GM23338 (cell line): ENCODE data around the gene PRCC. TPM values are rescaled to one million over a fixed set of nuclear protein-coding genes. Genes with fewer than 3 reads are reported as not detected.
A peak's percentile ranks its signal among the peaks of the same experiment; 100 is the strongest.

Experiments used
- ATAC-seq: fragments of 200-7000 bp; cut with Tn5 transposase; 3 replicates; pipeline ENCODE4 v1.9.1; 2020
- DNase-seq: peaks from one replicate; pipeline ENCODE4 v3.0.0-alpha.2; 2015; ENCODE audit warnings: low spot score
- H2AFZ ChIP-seq: fragments of 200-600 bp; sonication (generic); 2 replicates; pipeline ENCODE4 v1.8.0; 2016; ENCODE audit warnings: antibody characterized with exemption, mild to moderate bottlenecking, moderate library complexity
- H3F3A ChIP-seq: fragments of 200-600 bp; sonication (generic); replicated peaks from 2 replicates; pipeline ENCODE4 v1.8.0; 2017; ENCODE audit warnings: antibody characterized with exemption, mixed run types, low read depth
- H3K27ac ChIP-seq: fragments of 200-600 bp; sonication (generic); 2 replicates; pipeline ENCODE4 v1.6.1; 2016; ENCODE audit warnings: low read depth
- H3K27me3 ChIP-seq: fragments of 200-600 bp; sonication (generic); 2 replicates; pipeline ENCODE4 v1.8.0; 2016; ENCODE audit warnings: mild to moderate bottlenecking, mixed run types, moderate library complexity; ENCODE audit not compliant: insufficient read depth
- H3K36me3 ChIP-seq: fragments of 200-600 bp; sonication (generic); 2 replicates; pipeline ENCODE4 v1.8.0; 2016; ENCODE audit warnings: mild to moderate bottlenecking; ENCODE audit not compliant: insufficient read depth
- H3K4me1 ChIP-seq: fragments of 200-600 bp; sonication (generic); 2 replicates; pipeline ENCODE4 v1.8.0; 2016; ENCODE audit warnings: mild to moderate bottlenecking, moderate library complexity; ENCODE audit not compliant: insufficient read depth
- H3K4me2 ChIP-seq: fragments of 200-600 bp; sonication (generic); 2 replicates; pipeline ENCODE4 v1.7.1; 2017; ENCODE audit warnings: mixed run types
- H3K4me3 ChIP-seq: fragments of 200-600 bp; sonication (generic); 2 replicates; pipeline ENCODE4 v1.6.1; 2016; ENCODE audit warnings: mixed run types
- H3K79me2 ChIP-seq: fragments of 200-600 bp; sonication (generic); replicated peaks from 2 replicates; pipeline ENCODE4 v1.8.0; 2017; ENCODE audit warnings: mild to moderate bottlenecking; ENCODE audit not compliant: insufficient read depth
- H3K9me2 ChIP-seq: fragments of 200-600 bp; sonication (generic); 2 replicates; pipeline ENCODE4 v1.8.0; 2017; ENCODE audit not compliant: insufficient read depth
- H4K20me1 ChIP-seq: fragments of 200-600 bp; sonication (generic); replicated peaks from 2 replicates; pipeline ENCODE4 v1.8.0; 2017; ENCODE audit warnings: mild to moderate bottlenecking; ENCODE audit not compliant: insufficient read depth
- H3K27ac Mint-ChIP-seq: 2 replicates; pipeline ENCODE4 v1.8.0; 2020; ENCODE audit warnings: inconsistent platforms, mild to moderate bottlenecking, moderate library complexity, mixed read lengths
- H3K27me3 Mint-ChIP-seq: 3 replicates; pipeline ENCODE4 v1.8.0; 2022; ENCODE audit warnings: low read depth, mild to moderate bottlenecking, moderate library complexity, mixed read lengths, inconsistent platforms; ENCODE audit not compliant: insufficient read depth, poor library complexity
- H3K36me3 Mint-ChIP-seq: 3 replicates; pipeline ENCODE4 v1.8.0; 2021; ENCODE audit warnings: low read depth, mild to moderate bottlenecking, inconsistent platforms, moderate library complexity, mixed read lengths
- H3K4me1 Mint-ChIP-seq: 3 replicates; pipeline ENCODE4 v1.8.0; 2020; ENCODE audit warnings: mild to moderate bottlenecking, inconsistent platforms, mixed read lengths
- H3K4me3 Mint-ChIP-seq: 3 replicates; pipeline ENCODE4 v1.8.0; 2021; ENCODE audit warnings: moderate library complexity, mild to moderate bottlenecking, inconsistent platforms, mixed read lengths
- H3K9me3 Mint-ChIP-seq: 3 replicates; pipeline ENCODE4 v1.8.0; 2020; ENCODE audit warnings: moderate library complexity, mild to moderate bottlenecking, inconsistent platforms, mixed read lengths
- CREB1 ChIP-seq: fragments of 250-450 bp; sonication (Bioruptor Pico); IDR thresholded peaks from 2 replicates; pipeline ENCODE4 v1.5.0; 2020; ENCODE audit warnings: low read depth, mild to moderate bottlenecking, moderate library complexity
- EZH2 ChIP-seq: fragments of 200-600 bp; sonication (generic); IDR thresholded peaks from one replicate; pipeline ENCODE4 v1.8.0; 2017; ENCODE audit warnings: antibody characterized with exemption, mild to moderate bottlenecking, low read depth; ENCODE audit not compliant: unreplicated experiment
- STAT1 ChIP-seq: IDR thresholded peaks from one replicate; pipeline ENCODE4 v1.6.1; 2016; ENCODE audit warnings: antibody characterized with exemption; ENCODE audit not compliant: unreplicated experiment
- ZNF114 ChIP-seq: fragments of 250-450 bp; sonication (Bioruptor Pico); IDR thresholded peaks from 2 replicates; pipeline ENCODE4 v1.5.0; 2020; ENCODE audit warnings: mild to moderate bottlenecking, moderate library complexity
- polyA plus RNA-seq: library from polyadenylated mRNA; unstranded; fragments of >200 nt; fragmentation: Nextera tagmentation; extraction: Ambion mirVana; gene quantifications from 2 replicates; pipeline ENCODE4 v1.2.1, GENCODE V29; 2016
- total RNA-seq: library from RNA; depleted of rRNA; stranded (reverse); fragments of >200 nt; shearing (Covaris generic); gene quantifications from 2 replicates; pipeline ENCODE4 v1.2.3, GENCODE V29; 2014
- TF ChIP-seq, protein P1 (sequence below): IDR thresholded peaks from 2 replicates; pipeline ENCODE4 v1.6.1; 2016; ENCODE audit warnings: antibody characterized with exemption
- TF ChIP-seq, protein P2 (sequence below): fragments of 250-450 bp; sonication (Bioruptor Pico); IDR thresholded peaks from 2 replicates; pipeline ENCODE4 v1.5.0; 2020; ENCODE audit warnings: mild to moderate bottlenecking, moderate library complexity
- TF ChIP-seq, protein P3 (sequence below), 2 experiments: fragments of 200-600 bp in 1 of 2; sonication (generic) in 1 of 2; conservative IDR thresholded peaks; 2 replicates each; pipeline versions ENCODE4 v1.5.1 to v1.6.1; 2016 to 2017; ENCODE audit warnings: antibody characterized with exemption in 2 of 2, low read depth in 2 of 2, mild to moderate bottlenecking in 2 of 2, moderate library complexity in 1 of 2

The PRCC gene
- total and polyA plus RNA-seq, 2 experiments from 2014 or later, result 66.2 to 72.9 TPM

DNA sequence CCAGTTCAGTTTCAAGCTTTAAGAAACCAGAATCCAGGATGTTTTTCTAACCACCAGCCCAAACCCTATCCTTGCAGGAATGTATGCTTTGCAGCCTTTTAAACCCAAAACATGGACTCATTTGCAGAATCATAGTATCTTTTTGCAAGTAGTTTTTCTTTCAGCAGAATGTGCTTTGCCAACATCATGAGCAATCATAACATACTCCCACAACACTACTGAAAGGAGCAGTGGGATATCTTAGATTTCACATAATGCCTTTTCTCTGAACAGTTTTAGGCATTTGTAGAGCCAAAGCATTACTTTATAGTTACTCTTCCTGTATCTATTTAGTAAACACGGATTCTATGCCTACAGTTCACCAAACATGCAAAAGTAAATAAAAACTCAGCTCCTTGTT is 59.3 kb downstream of the PRCC start:
- peaks cover 5% of the 10 kb centered on the region for H3K27me3 Mint-ChIP-seq
- Histone ChIP-seq H3K4me3 (no peak overlapping the region), H3K27ac (no peak overlapping the region), H3K9me2 (no peaks in the 10 kb centered on the region), H3F3A (no peaks in the 10 kb centered on the region), H3K4me2 (no peak overlapping the region), H3K4me1 (no peaks in the 10 kb centered on the region), H3K27me3 (peaks cover 6% of the 10 kb centered on the region; the same call in 1 of the 2 replicates), H2AFZ (no peak overlapping the region), H3K36me3 (no peaks in the 10 kb centered on the region), H3K79me2 (no peaks in the 10 kb centered on the region), H4K20me1 (no peaks in the 10 kb centered on the region)
- no peak overlapping the region for H3K27ac Mint-ChIP-seq
- H3K4me3 Mint-ChIP-seq, result no peak overlapping the region
- TF ChIP-seq ZNF114 (CRISPR knock-in tag) (no peak), STAT1 (no peak)
- TF ChIP-seq, protein P1, sequence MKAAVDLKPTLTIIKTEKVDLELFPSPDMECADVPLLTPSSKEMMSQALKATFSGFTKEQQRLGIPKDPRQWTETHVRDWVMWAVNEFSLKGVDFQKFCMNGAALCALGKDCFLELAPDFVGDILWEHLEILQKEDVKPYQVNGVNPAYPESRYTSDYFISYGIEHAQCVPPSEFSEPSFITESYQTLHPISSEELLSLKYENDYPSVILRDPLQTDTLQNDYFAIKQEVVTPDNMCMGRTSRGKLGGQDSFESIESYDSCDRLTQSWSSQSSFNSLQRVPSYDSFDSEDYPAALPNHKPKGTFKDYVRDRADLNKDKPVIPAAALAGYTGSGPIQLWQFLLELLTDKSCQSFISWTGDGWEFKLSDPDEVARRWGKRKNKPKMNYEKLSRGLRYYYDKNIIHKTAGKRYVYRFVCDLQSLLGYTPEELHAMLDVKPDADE, result no peak
- no peaks in the 10 kb centered on the region for H3K9me3 Mint-ChIP-seq
- no peaks in the 10 kb centered on the region for H3K4me1 Mint-ChIP-seq
- DNase-seq (no peak), ATAC-seq (no peak)
- H3K36me3 Mint-ChIP-seq, result no peaks in the 10 kb centered on the region

DNA sequence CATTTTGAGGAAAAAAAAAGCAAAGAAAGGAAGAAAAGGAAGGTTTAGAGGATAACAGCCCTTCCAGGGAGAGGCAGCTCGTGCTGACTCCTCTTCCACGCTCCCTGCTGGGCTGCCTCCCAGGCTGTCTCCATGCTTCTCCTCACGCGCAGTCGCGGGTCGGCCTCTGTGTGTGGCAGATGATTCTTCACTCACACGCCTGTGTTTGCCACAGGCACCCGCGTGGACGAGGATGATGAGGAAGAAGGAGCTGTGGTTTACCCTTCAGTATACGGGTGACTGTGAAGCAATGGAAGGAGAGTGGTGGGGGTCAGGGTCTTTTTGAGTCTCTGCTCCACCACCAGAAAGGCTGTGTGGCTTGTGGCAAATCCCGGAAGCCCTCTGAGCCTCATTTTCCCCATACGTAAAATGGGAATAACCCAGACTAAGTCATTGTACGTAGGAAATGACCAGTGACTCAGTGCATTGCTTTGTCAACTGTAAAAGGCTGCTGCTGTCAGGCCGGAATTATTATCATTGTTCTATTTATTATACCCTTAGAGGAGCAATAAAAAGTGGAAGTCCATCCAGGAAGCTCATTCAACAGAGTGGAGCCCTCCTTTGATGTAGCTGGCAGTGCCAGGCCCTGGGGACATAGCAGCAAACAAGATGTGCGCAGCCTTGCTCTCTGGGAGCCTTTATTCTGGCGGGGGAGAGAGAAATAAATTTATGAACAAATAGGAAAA is 61.2 kb downstream of the PRCC start:
- H3K36me3 ChIP-seq, result no peaks in the 10 kb centered on the region
- H3K27ac Mint-ChIP-seq, result no peak overlapping the region
- peak overlapping the region; percentile 1; the same call in 1 of the 2 replicates for H2AFZ ChIP-seq
- no peaks in the 10 kb centered on the region for H3K9me2 ChIP-seq
- H3K27ac ChIP-seq, result no peak overlapping the region
- no peaks in the 10 kb centered on the region for H3K4me1 ChIP-seq
- no peaks in the 10 kb centered on the region for H3K36me3 Mint-ChIP-seq
- DNase-seq (no peak), ATAC-seq (peak; percentile 44; the same call in 2 of the 3 replicates)
- no peak overlapping the region for H3K4me3 ChIP-seq
- no peaks in the 10 kb centered on the region for H3K4me1 Mint-ChIP-seq
- H3K27me3 Mint-ChIP-seq, result peaks cover 5% of the 10 kb centered on the region
- H3K4me2 ChIP-seq, result no peak overlapping the region
- H3F3A ChIP-seq, result no peaks in the 10 kb centered on the region
- H4K20me1 ChIP-seq, result no peaks in the 10 kb centered on the region
- no peaks in the 10 kb centered on the region for H3K9me3 Mint-ChIP-seq
- no peaks in the 10 kb centered on the region for H3K27me3 ChIP-seq
- no peak overlapping the region; the same call in 2 of the 3 replicates for H3K4me3 Mint-ChIP-seq
- H3K79me2 ChIP-seq, result no peaks in the 10 kb centered on the region
- TF ChIP-seq, protein P2, sequence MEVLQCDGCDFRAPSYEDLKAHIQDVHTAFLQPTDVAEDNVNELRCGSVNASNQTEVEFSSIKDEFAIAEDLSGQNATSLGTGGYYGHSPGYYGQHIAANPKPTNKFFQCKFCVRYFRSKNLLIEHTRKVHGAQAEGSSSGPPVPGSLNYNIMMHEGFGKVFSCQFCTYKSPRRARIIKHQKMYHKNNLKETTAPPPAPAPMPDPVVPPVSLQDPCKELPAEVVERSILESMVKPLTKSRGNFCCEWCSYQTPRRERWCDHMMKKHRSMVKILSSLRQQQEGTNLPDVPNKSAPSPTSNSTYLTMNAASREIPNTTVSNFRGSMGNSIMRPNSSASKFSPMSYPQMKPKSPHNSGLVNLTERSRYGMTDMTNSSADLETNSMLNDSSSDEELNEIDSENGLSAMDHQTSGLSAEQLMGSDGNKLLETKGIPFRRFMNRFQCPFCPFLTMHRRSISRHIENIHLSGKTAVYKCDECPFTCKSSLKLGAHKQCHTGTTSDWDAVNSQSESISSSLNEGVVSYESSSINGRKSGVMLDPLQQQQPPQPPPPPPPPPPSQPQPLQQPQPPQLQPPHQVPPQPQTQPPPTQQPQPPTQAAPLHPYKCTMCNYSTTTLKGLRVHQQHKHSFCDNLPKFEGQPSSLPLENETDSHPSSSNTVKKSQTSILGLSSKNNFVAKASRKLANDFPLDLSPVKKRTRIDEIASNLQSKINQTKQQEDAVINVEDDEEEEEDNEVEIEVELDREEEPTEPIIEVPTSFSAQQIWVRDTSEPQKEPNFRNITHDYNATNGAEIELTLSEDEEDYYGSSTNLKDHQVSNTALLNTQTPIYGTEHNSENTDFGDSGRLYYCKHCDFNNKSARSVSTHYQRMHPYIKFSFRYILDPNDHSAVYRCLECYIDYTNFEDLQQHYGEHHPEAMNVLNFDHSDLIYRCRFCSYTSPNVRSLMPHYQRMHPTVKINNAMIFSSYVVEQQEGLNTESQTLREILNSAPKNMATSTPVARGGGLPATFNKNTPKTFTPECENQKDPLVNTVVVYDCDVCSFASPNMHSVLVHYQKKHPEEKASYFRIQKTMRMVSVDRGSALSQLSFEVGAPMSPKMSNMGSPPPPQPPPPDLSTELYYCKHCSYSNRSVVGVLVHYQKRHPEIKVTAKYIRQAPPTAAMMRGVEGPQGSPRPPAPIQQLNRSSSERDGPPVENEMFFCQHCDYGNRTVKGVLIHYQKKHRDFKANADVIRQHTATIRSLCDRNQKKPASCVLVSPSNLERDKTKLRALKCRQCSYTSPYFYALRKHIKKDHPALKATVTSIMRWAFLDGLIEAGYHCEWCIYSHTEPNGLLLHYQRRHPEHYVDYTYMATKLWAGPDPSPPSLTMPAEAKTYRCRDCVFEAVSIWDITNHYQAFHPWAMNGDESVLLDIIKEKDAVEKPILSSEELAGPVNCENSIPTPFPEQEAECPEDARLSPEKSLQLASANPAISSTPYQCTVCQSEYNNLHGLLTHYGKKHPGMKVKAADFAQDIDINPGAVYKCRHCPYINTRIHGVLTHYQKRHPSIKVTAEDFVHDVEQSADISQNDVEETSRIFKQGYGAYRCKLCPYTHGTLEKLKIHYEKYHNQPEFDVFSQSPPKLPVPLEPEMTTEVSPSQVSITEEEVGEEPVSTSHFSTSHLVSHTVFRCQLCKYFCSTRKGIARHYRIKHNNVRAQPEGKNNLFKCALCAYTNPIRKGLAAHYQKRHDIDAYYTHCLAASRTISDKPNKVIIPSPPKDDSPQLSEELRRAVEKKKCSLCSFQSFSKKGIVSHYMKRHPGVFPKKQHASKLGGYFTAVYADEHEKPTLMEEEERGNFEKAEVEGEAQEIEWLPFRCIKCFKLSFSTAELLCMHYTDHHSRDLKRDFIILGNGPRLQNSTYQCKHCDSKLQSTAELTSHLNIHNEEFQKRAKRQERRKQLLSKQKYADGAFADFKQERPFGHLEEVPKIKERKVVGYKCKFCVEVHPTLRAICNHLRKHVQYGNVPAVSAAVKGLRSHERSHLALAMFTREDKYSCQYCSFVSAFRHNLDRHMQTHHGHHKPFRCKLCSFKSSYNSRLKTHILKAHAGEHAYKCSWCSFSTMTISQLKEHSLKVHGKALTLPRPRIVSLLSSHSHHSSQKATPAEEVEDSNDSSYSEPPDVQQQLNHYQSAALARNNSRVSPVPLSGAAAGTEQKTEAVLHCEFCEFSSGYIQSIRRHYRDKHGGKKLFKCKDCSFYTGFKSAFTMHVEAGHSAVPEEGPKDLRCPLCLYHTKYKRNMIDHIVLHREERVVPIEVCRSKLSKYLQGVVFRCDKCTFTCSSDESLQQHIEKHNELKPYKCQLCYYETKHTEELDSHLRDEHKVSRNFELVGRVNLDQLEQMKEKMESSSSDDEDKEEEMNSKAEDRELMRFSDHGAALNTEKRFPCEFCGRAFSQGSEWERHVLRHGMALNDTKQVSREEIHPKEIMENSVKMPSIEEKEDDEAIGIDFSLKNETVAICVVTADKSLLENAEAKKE (CRISPR knock-in tag), result no peak
- TF ChIP-seq, protein P3, sequence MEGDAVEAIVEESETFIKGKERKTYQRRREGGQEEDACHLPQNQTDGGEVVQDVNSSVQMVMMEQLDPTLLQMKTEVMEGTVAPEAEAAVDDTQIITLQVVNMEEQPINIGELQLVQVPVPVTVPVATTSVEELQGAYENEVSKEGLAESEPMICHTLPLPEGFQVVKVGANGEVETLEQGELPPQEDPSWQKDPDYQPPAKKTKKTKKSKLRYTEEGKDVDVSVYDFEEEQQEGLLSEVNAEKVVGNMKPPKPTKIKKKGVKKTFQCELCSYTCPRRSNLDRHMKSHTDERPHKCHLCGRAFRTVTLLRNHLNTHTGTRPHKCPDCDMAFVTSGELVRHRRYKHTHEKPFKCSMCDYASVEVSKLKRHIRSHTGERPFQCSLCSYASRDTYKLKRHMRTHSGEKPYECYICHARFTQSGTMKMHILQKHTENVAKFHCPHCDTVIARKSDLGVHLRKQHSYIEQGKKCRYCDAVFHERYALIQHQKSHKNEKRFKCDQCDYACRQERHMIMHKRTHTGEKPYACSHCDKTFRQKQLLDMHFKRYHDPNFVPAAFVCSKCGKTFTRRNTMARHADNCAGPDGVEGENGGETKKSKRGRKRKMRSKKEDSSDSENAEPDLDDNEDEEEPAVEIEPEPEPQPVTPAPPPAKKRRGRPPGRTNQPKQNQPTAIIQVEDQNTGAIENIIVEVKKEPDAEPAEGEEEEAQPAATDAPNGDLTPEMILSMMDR (conservative IDR thresholded peaks at IDR 0.05; ENCODE audit: low read depth in 2 of 2), result no peak
- TF ChIP-seq EZH2 (no peak), CREB1 (CRISPR knock-in tag) (no peak)
- TF ChIP-seq, protein P1, result no peak
